Left lung (tissue), 10 donors: ENCODE data around the gene OR2G2. TPM values are rescaled to one million over a fixed set of nuclear protein-coding genes. Genes with fewer than 3 reads are reported as not detected.
A peak's percentile ranks its signal among the peaks of the same experiment; 100 is the strongest.

ENCODE experiments used
- ATAC-seq: fragments of 200-7000 bp; cut with Tn5 transposase; one replicate; pipeline ENCODE4 v1.9.1; 2020; ENCODE audit warnings: moderate library complexity
- DNase-seq, 4 donors: peaks; one replicate each; pipeline ENCODE4 v3.0.0-alpha.2; 2013 to 2020
- H3K27ac ChIP-seq, 2 donors: fragments of 200-600 bp; sonication (generic) in 1 of 2; one replicate each; pipeline versions ENCODE4 v1.5.0 to v1.8.0; 2020 to 2021
- H3K27me3 ChIP-seq, 2 donors: fragments of 200-600 bp; sonication (generic) in 1 of 2; one replicate each; pipeline versions ENCODE4 v1.5.0 to v1.8.0; 2020 to 2021
- H3K36me3 ChIP-seq, 2 donors: fragments of 200-600 bp; sonication (generic) in 1 of 2; one replicate each; pipeline versions ENCODE4 v1.5.0 to v1.8.0; 2020 to 2021
- H3K4me1 ChIP-seq, 2 donors: fragments of 200-600 bp; one replicate each; pipeline ENCODE4 v1.8.0; 2021
- H3K4me3 ChIP-seq, 2 donors: fragments of 200-600 bp; sonication (generic) in 1 of 2; one replicate each; pipeline versions ENCODE4 v1.5.0 to v1.8.0; 2020 to 2021; ENCODE audit warnings: mild to moderate bottlenecking in 1 of 2
- H3K9me3 ChIP-seq, 2 donors: fragments of 200-600 bp; sonication (generic) in 1 of 2; one replicate each; pipeline versions ENCODE4 v1.5.0 to v1.8.0; 2020 to 2021
- intact Hi-C, 2 donors: fragments of 100-400 bp; cut with DNase I; formaldehyde crosslinking; loops; one replicate each; pipeline versions ENCODE4 v1.11.2 to v1.14.2; 2022
- polyA plus RNA-seq, 6 donors: library from polyadenylated mRNA; unstranded; fragments of 120-200 nt; gene quantifications; one replicate each; pipeline ENCODE4 v1.2.1, GENCODE V29; 2013; ENCODE audit not compliant: insufficient read length in 6 of 6
- total RNA-seq, 2 donors: library from RNA; stranded (reverse); fragmentation: NEBNext Ultra II Directional; extraction: Animal tissue kit (Norgen Biotek cat#: 25700); gene quantifications; one replicate each; pipeline ENCODE4 v1.2.1, GENCODE V29; 2021
- TF ChIP-seq, protein P1 (sequence below), 2 donors: fragments of 200-600 bp; sonication (generic) in 1 of 2; IDR thresholded peaks; one replicate each; pipeline versions ENCODE4 v1.5.0 to v1.8.0; 2021; ENCODE audit warnings: antibody characterized with exemption in 2 of 2
- donor health status: DM: no; HTN: yes; CAD: no.
- donor health status: DM: no; HTN: no; CAD: no.

Gene OR2G2
- total and polyA plus RNA-seq, 8 donors, result not detected

- Histone ChIP-seq H3K36me3 (no peaks in the 10 kb centered on the region), H3K27ac (no peak overlapping the region), H3K9me3 (no peaks in the 10 kb centered on the region), H3K4me3 (no peak overlapping the region), H3K27me3 (peaks cover 0 to 7% of the 10 kb centered on the region in 2 donors), H3K4me1 (no peaks in the 10 kb centered on the region)
- DNase-seq (no peak), ATAC-seq (no peak)
- TF ChIP-seq, protein P1, sequence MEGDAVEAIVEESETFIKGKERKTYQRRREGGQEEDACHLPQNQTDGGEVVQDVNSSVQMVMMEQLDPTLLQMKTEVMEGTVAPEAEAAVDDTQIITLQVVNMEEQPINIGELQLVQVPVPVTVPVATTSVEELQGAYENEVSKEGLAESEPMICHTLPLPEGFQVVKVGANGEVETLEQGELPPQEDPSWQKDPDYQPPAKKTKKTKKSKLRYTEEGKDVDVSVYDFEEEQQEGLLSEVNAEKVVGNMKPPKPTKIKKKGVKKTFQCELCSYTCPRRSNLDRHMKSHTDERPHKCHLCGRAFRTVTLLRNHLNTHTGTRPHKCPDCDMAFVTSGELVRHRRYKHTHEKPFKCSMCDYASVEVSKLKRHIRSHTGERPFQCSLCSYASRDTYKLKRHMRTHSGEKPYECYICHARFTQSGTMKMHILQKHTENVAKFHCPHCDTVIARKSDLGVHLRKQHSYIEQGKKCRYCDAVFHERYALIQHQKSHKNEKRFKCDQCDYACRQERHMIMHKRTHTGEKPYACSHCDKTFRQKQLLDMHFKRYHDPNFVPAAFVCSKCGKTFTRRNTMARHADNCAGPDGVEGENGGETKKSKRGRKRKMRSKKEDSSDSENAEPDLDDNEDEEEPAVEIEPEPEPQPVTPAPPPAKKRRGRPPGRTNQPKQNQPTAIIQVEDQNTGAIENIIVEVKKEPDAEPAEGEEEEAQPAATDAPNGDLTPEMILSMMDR (IDR thresholded peaks at IDR 0.05), result no peak
- intact Hi-C loops, result no loop called here
Observed at GRCh38 chr1:247548092-247548491, 40.1 kb upstream of the OR2G2 start.

DNA sequence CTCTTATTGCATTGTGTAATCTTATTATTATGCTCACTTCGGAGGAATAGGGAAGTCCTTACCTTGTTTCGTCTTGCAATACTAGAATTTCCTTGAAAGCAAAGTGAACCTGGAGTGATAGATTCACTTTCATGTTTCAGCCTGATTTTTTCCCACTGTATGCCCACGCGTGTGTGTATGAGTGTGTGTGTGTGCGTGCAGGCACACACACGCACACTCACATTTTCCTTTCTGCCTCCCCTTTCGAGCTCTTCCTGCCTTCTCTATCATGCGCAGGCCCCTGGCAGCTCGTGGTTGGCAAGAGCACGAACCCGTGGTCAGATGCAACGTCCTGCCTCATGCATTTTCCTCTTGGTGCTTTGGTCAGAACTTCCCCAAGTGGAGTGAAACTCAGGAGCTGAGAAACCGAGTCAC, 39.4 kb upstream of the OR2G2 start, which contains the start of gene GCSAML:
Gene GCSAML, plus strand, starts transcription at position 366 of the 414 bp plus-strand sequence. CDS start 58 bp downstream, outside the sequence.
- no peak within 1 kb of the TSS for H3K27ac ChIP-seq
- TF ChIP-seq, protein P1 (IDR thresholded peaks at IDR 0.05), result no peak
- no peaks in the 10 kb centered on the region for H3K9me3 ChIP-seq
- peaks cover 0 to 7% of the 10 kb centered on the region in 2 donors for H3K27me3 ChIP-seq
- H3K4me1 ChIP-seq, result no peaks in the 10 kb centered on the region
- no peaks in the 10 kb centered on the region for H3K36me3 ChIP-seq
- H3K4me3 ChIP-seq, result no peak within 1 kb of the TSS
- ATAC-seq (no peak), DNase-seq (peak in 1 of 4 donors; percentile 32)
- intact Hi-C loops, result no loop called here

GRCh38 chr1:247551721-247552120, 36.4 kb upstream of the OR2G2 start:
- ATAC-seq (no peak), DNase-seq (no peak)
- TF ChIP-seq, protein P1 (IDR thresholded peaks at IDR 0.05), result no peak
- Histone ChIP-seq H3K4me3 (no peak overlapping the region), H3K27me3 (peaks cover 0 to 7% of the 10 kb centered on the region in 2 donors), H3K9me3 (no peaks in the 10 kb centered on the region), H3K4me1 (no peaks in the 10 kb centered on the region), H3K36me3 (no peaks in the 10 kb centered on the region), H3K27ac (no peak overlapping the region)
- intact Hi-C loops, result no loop called here

GRCh38 chr1:247552231-247552630, 35.9 kb upstream of the OR2G2 start:
- no peaks in the 10 kb centered on the region for H3K36me3 ChIP-seq
- DNase-seq (no peak), ATAC-seq (no peak)
- intact Hi-C loops, result no loop called here
- peaks cover 0 to 7% of the 10 kb centered on the region in 2 donors for H3K27me3 ChIP-seq
- H3K4me3 ChIP-seq, result no peak overlapping the region
- no peaks in the 10 kb centered on the region for H3K4me1 ChIP-seq
- no peak overlapping the region for H3K27ac ChIP-seq
- no peaks in the 10 kb centered on the region for H3K9me3 ChIP-seq
- TF ChIP-seq, protein P1 (IDR thresholded peaks at IDR 0.05), result no peak

DNA sequence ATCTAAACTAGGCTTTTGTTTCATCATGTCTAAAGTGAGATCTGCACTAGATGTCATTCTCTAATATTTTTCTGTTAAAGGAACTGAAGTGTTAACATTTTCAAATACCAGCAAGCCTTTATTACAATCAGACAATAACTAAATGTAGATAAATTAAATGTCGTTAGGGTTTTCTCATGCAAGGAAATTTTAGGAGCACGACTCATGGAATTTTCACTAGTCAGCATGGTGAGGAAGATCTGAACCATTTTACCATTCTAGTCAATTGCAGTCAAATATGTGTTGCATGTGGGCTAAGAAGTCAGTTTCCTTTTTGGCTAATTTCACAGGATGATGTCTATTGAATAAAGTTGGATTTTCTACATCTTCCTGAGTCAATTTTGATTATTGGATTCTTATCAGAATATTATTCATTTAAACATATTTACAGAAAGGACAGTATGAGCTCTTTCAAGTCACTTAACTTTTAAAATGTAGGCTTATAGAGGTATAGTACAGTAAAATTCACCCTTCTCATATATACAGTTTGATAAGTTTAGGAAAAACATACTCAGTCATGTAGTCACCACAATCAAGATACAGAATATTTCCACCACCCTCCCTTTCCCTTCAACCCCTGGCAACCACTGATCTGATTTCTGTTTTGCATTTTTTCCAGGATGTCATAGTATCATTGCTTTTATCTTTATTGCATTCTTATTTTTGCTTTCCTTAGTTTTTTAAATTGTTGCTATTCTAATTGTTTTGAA, 30.1 kb upstream of the OR2G2 start:
- no peak overlapping the region for H3K27ac ChIP-seq
- TF ChIP-seq, protein P1 (IDR thresholded peaks at IDR 0.05), result no peak
- H3K4me3 ChIP-seq, result no peak overlapping the region
- H3K4me1 ChIP-seq, result no peaks in the 10 kb centered on the region
- DNase-seq (no peak), ATAC-seq (no peak)
- no peaks in the 10 kb centered on the region for H3K9me3 ChIP-seq
- H3K36me3 ChIP-seq, result no peaks in the 10 kb centered on the region
- intact Hi-C loops, result no loop called here
- no peaks in the 10 kb centered on the region for H3K27me3 ChIP-seq
